Activated CD8-positive, alpha-beta T cell treated with anti-CD3 and anti-CD28 coated beads, Interleukin-2, amount 10 ng/mL, durations not matched to agents 7 days and 5 days (primary cell): Measurements from ENCODE around the gene XPNPEP3. TPM values are rescaled to one million over a fixed set of nuclear protein-coding genes. Genes with fewer than 3 reads are reported as not detected.

Experiments used
- ATAC-seq: fragments of 150-1000 bp; cut with Tn5 transposase; one replicate; pipeline ENCODE4 v1.10.0; 2021; ENCODE audit warnings: moderate library complexity
- CTCF ChIA-PET: fragments of 350-600 bp; sonication (Branson Sonifier 250); formaldehyde crosslinking; loops from one replicate; lab custom pipeline; 2021; ENCODE audit warnings: antibody characterized with exemption; lab: Charles Lee
- POLR2A ChIA-PET: fragments of 350-600 bp; sonication (Branson Sonifier 250); formaldehyde crosslinking; loops from one replicate; lab custom pipeline; 2021; ENCODE audit warnings: antibody characterized with exemption; lab: Charles Lee
- DNase-seq: peaks from one replicate; pipeline ENCODE4 v3.0.0-alpha.2; 2020
- H3K27ac Mint-ChIP-seq: one replicate; pipeline ENCODE4 v1.8.0; 2021; ENCODE audit warnings: mild to moderate bottlenecking, mixed read lengths
- H3K27me3 Mint-ChIP-seq: one replicate; pipeline ENCODE4 v1.8.0; 2021; ENCODE audit warnings: low read depth, mixed read lengths
- H3K36me3 Mint-ChIP-seq: one replicate; pipeline ENCODE4 v1.8.0; 2021; ENCODE audit warnings: low read depth, mixed read lengths
- H3K4me1 Mint-ChIP-seq: one replicate; pipeline ENCODE4 v1.8.0; 2021; ENCODE audit warnings: low read depth, mixed read lengths
- H3K4me3 Mint-ChIP-seq: one replicate; pipeline ENCODE4 v1.8.0; 2021; ENCODE audit warnings: mild to moderate bottlenecking, mixed read lengths
- H3K9me3 Mint-ChIP-seq: one replicate; pipeline ENCODE4 v1.8.0; 2022; ENCODE audit warnings: mixed read lengths; ENCODE audit not compliant: insufficient read depth
- total RNA-seq, 2 experiments: library from RNA; stranded (reverse); gene quantifications; one replicate each; pipeline ENCODE4 v1.2.3, GENCODE V29; 2021

XPNPEP3 gene
- total RNA-seq, 2 experiments from 2014 or later, result 14.6 TPM

GRCh38 chr22:40939202-40939601 lies 82.3 kb downstream of the XPNPEP3 start:
- H3K4me1 Mint-ChIP-seq, result peaks cover 2% of the 10 kb centered on the region
- no peak for ATAC-seq
- no peak overlapping the region for H3K4me3 Mint-ChIP-seq
- no peak for DNase-seq
- POLR2A ChIA-PET, result no interaction called here
- CTCF ChIA-PET, result no interaction called here
- H3K27me3 Mint-ChIP-seq, result no peaks in the 10 kb centered on the region
- no peak overlapping the region for H3K27ac Mint-ChIP-seq
- H3K36me3 Mint-ChIP-seq, result no peaks in the 10 kb centered on the region
- no peaks in the 10 kb centered on the region for H3K9me3 Mint-ChIP-seq

DNA sequence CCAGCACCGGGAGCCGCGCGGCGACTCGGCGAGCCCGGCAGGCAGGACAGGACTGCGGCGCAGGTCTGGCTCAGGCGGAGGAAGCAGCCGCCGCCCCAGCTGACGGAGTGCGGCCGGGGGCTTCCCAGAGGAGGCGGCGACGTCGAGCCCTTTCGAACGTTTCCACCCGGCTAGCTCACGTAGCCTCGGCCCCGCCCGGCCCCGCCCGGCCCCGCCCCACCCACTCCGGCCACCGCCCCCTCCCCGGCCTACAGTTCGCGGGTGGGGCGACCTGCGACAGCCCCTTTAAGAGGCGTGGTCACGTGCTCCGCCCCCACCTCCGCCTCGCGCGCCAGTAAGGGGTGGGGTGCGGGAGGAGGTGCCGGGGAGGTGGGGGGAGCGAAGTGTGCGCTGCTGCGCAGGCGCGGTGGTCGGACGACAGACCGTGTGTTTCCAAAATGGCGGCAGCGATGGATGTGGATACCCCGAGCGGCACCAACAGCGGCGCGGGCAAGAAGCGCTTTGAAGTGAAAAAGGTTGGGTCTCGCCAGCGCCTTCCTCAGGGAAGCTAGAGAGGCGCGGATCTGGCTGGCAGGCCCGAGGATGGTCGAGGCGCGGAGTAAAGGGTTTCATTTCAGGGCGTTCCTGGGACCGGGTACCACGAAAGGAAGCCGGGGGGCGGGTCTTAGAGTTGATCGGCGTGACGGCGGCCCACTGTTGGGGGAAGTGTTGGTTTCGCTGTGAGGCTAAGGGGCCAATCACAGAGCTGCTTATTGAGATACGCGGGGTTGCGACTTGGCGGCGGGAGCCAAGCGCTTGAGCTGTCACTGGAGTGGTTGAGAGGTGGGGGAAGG lies 94.2 kb downstream of the XPNPEP3 start, which contains the start of gene RBX1:
TSS of gene RBX1 (plus strand) at position 417 of the 833 bp plus-strand sequence. CDS start at position 438, 21 bp downstream.
- Mint-ChIP-seq H3K4me1 (peaks cover 34% of the 10 kb centered on the region), H3K9me3 (no peaks in the 10 kb centered on the region), H3K36me3 (peaks cover 32% of the 10 kb centered on the region), H3K27ac (peak within 1 kb of the TSS; percentile 100), H3K27me3 (no peaks in the 10 kb centered on the region), H3K4me3 (peak within 1 kb of the TSS; percentile 100)
- POLR2A ChIA-PET, result interaction anchor here (0.5 to 3.3 kb wide), 31 partner anchors 9 to 737 kb away, joined by 3 to 107 read pairs (median 3); partner anchors contain the start of genes EP300, RANGAP1 and TEF
- peak; percentile 84 for ATAC-seq
- DNase-seq, result peak; percentile 99
- CTCF ChIA-PET, result interaction anchor here (0.6 to 4.1 kb wide), 6 partner anchors 8 to 415 kb away, joined by 3 to 30 read pairs (median 6); no protein-coding TSS in a partner anchor

GRCh38 chr22:40951795-40952605 lies 95.1 kb downstream of the XPNPEP3 start:
- CTCF ChIA-PET, result interaction anchor here (0.6 to 4.1 kb wide), 7 partner anchors 9 to 414 kb away, joined by 3 to 30 read pairs (median 5); no protein-coding TSS in a partner anchor
- DNase-seq (peak; percentile 25), ATAC-seq (peak; percentile 7)
- Mint-ChIP-seq H3K36me3 (peaks cover 32% of the 10 kb centered on the region), H3K27ac (peak overlapping the region; percentile 100), H3K27me3 (no peaks in the 10 kb centered on the region), H3K4me3 (peak overlapping the region; percentile 100), H3K9me3 (no peaks in the 10 kb centered on the region), H3K4me1 (peaks cover 34% of the 10 kb centered on the region)
- POLR2A ChIA-PET, result interaction anchor here (0.5 to 3.3 kb wide), 33 partner anchors 8 to 737 kb away, joined by 3 to 107 read pairs (median 4); partner anchors contain the start of genes EP300, RANGAP1 and TEF

- Mint-ChIP-seq H3K36me3 (peaks cover 39% of the 10 kb centered on the region), H3K27me3 (no peaks in the 10 kb centered on the region), H3K27ac (peak overlapping the region; percentile 62), H3K9me3 (no peaks in the 10 kb centered on the region), H3K4me3 (peak overlapping the region; percentile 100), H3K4me1 (peaks cover 34% of the 10 kb centered on the region)
- DNase-seq (no peak), ATAC-seq (no peak)
- ChIA-PET CTCF (interaction anchor here (1.1 to 4.1 kb wide), 3 partner anchors 10 to 100 kb away, joined by 3 to 30 read pairs (median 3); no protein-coding TSS in a partner anchor), POLR2A (interaction anchor here (0.5 to 3.3 kb wide), 2 partner anchors 139 to 1049 kb away, joined by 3 to 107 read pairs; partner anchors contain the start of gene EP300)
Observed at GRCh38 chr22:40953471-40953870, 96.5 kb downstream of the XPNPEP3 start.

- peaks cover 42% of the 10 kb centered on the region for H3K36me3 Mint-ChIP-seq
- peaks cover 34% of the 10 kb centered on the region for H3K4me1 Mint-ChIP-seq
- no peak overlapping the region for H3K4me3 Mint-ChIP-seq
- DNase-seq, result no peak
- no peaks in the 10 kb centered on the region for H3K27me3 Mint-ChIP-seq
- no peaks in the 10 kb centered on the region for H3K9me3 Mint-ChIP-seq
- ATAC-seq, result no peak
- CTCF ChIA-PET, result interaction anchor here (1.1 to 4.1 kb wide), 3 partner anchors 9 to 100 kb away, joined by 3 to 30 read pairs (median 3); no protein-coding TSS in a partner anchor
- no peak overlapping the region for H3K27ac Mint-ChIP-seq
- POLR2A ChIA-PET, result no interaction called here
Observed at GRCh38 chr22:40954113-40954512, 97.2 kb downstream of the XPNPEP3 start.

DNA sequence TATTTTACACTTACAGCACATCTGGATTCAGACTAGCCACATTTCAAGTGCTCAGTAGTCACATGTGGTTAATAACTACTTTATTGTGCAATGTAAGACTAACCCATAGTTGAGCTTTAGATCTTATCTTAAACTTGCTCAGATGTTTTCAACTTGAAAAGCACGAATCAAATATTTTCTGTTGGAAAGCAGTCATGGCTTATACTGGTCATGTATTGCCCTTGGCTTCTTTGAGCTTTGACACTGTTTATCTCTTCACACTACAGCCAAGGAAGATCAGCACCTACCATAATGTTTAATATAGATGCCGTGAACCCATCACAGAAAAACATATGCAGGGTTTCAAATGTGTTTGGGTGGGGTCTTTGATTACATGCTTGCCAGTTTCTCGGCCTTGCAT lies 98.6 kb downstream of the XPNPEP3 start:
- ATAC-seq, result no peak
- CTCF ChIA-PET, result interaction anchor here (1.1 kb wide), 1 partner anchor 33 kb away, joined by 5 read pairs; no protein-coding TSS in a partner anchor

GRCh38 chr22:40957601-40958000 lies 100.7 kb downstream of the XPNPEP3 start:
- ATAC-seq (no peak), DNase-seq (no peak)
- Mint-ChIP-seq H3K4me1 (peaks cover 27% of the 10 kb centered on the region), H3K9me3 (no peaks in the 10 kb centered on the region), H3K36me3 (peaks cover 55% of the 10 kb centered on the region), H3K4me3 (no peak overlapping the region), H3K27me3 (no peaks in the 10 kb centered on the region), H3K27ac (no peak overlapping the region)
- POLR2A ChIA-PET, result interaction anchor here (0.6 to 0.8 kb wide), 2 partner anchors 145 to 260 kb away, joined by 3 to 5 read pairs; no protein-coding TSS in a partner anchor
- CTCF ChIA-PET, result interaction anchor here (1.5 kb wide), 1 partner anchor 35 kb away, joined by 5 read pairs; no protein-coding TSS in a partner anchor

More for the DNA sequence above, 98.6 kb downstream of the XPNPEP3 start:
- H3K27me3 Mint-ChIP-seq, result no peaks in the 10 kb centered on the region
- H3K4me3 Mint-ChIP-seq, result no peak overlapping the region
- H3K36me3 Mint-ChIP-seq, result peaks cover 53% of the 10 kb centered on the region
- H3K27ac Mint-ChIP-seq, result no peak overlapping the region
- H3K4me1 Mint-ChIP-seq, result peaks cover 30% of the 10 kb centered on the region
- H3K9me3 Mint-ChIP-seq, result no peaks in the 10 kb centered on the region
- no peak for DNase-seq
- POLR2A ChIA-PET, result no interaction called here

DNA sequence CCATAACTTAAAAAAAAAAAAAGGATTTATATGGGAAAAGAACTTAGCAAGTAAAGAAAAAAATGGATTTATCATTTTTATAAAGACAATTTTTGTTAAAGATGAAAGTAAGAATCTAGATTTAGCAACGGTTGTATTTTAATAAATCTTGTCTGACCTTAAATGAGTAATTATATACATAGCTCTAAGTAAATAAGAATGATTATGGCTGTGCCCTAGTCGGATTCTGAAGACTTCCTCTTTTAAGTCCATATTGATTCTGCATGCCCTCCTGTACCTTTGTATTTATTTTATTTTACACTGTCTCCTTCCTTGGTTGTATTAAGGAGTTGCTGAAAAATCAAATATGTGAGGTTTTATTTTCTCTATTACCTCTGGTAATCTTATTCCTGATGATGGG lies 101.4 kb downstream of the XPNPEP3 start:
- DNase-seq (no peak), ATAC-seq (no peak)
- ChIA-PET POLR2A (no interaction called here), CTCF (interaction anchor here (1.5 kb wide), 1 partner anchor 36 kb away, joined by 5 read pairs; no protein-coding TSS in a partner anchor)
- no peak overlapping the region for H3K27ac Mint-ChIP-seq
- H3K9me3 Mint-ChIP-seq, result no peaks in the 10 kb centered on the region
- H3K36me3 Mint-ChIP-seq, result peaks cover 57% of the 10 kb centered on the region
- H3K27me3 Mint-ChIP-seq, result no peaks in the 10 kb centered on the region
- peaks cover 20% of the 10 kb centered on the region for H3K4me1 Mint-ChIP-seq
- no peak overlapping the region for H3K4me3 Mint-ChIP-seq

DNA sequence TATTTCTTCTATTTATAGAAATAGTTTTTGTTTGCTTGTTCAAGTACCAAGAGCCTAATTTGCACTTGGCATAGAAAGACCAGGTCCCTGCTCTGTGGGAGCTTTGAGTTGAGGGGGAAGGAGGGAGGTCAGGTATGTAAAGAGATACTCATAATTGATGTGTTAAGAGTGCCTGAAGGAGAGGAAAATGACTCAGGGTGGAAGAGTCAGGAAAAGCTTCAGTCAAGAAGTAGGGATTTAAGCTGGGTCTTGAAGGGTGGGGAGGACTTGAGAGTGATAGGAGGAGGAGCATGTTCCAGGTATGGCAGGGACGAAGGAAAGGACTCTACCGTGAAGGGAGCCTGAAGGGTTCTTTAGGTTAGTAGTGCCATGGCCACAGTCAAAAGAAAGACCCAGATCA lies 103.2 kb downstream of the XPNPEP3 start:
- Mint-ChIP-seq H3K4me3 (no peak overlapping the region), H3K4me1 (peaks cover 10% of the 10 kb centered on the region), H3K9me3 (no peaks in the 10 kb centered on the region), H3K36me3 (peaks cover 54% of the 10 kb centered on the region), H3K27ac (peak overlapping the region; percentile 33), H3K27me3 (no peaks in the 10 kb centered on the region)
- DNase-seq (no peak), ATAC-seq (no peak)
- ChIA-PET CTCF (interaction anchor here (0.9 to 1.2 kb wide), 2 partner anchors 37 to 61 kb away, joined by 3 to 5 read pairs; no protein-coding TSS in a partner anchor), POLR2A (interaction anchor here (1.2 to 1.4 kb wide), 3 partner anchors 9 to 12 kb away, joined by 3 to 6 read pairs (median 4); partner anchors contain the start of gene RBX1)

DNA sequence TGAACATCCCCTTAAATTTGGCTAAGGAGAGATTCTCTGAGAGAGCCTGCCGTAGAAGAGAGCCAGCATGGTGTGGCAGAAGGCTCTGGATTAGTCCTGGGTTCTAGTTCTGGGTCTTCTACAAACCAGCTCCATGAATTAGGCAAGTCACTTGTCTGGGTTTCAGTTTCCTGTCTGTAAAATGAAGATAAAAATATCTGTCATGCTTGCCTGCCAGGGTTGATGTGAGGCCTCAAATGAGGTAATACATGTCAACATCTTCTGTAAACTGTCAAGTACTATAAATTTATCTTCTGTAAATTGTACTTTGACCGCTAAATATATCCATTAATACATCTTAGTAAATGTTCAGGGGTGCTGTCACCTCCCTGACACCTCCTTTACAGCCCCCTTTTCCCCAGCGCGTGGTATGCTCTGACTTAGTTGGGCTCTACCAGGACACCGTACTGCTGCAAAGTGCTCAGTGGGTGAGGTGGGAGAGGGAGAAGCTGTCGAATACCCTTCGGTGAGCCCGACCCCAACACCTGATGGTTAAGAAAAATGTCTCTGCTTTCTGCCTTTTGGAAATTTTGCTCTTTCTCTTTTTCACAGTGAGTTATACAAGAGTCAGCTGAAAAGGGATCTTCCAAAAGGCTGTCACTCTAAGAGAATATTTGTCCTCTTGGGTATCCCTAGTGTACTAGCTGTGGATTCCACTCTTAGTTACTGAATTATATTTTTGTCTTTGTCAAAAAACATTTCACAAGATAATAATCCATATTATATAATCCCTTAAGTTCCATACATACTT lies 109.2 kb downstream of the XPNPEP3 start:
- POLR2A ChIA-PET, result interaction anchor here (0.8 to 3.8 kb wide), 2 partner anchors 14 to 127 kb away, joined by 3 to 17 read pairs; partner anchors contain the start of gene RBX1
- peaks cover 17% of the 10 kb centered on the region for H3K4me1 Mint-ChIP-seq
- ATAC-seq (no peak), DNase-seq (no peak)
- H3K27me3 Mint-ChIP-seq, result no peaks in the 10 kb centered on the region
- CTCF ChIA-PET, result interaction anchor here (0.9 to 1.9 kb wide), 3 partner anchors 14 to 44 kb away, joined by 3 to 7 read pairs (median 6); no protein-coding TSS in a partner anchor
- H3K27ac Mint-ChIP-seq, result no peak overlapping the region
- H3K9me3 Mint-ChIP-seq, result no peaks in the 10 kb centered on the region
- H3K36me3 Mint-ChIP-seq, result peaks cover 45% of the 10 kb centered on the region
- no peak overlapping the region for H3K4me3 Mint-ChIP-seq
